NCI-H146 (cell line): ENCODE data around the gene ECD.
"Not testable (repeated sequence)": the region's sequence is repeated elsewhere in the genome, so short reads cannot be mapped to it uniquely, and the experiment has no call there.

ENCODE experiments used
- DNase-seq: peaks from one replicate; lab custom pipeline; 2025; lab: John Stamatoyannopoulos, UW

The ECD gene

DNA sequence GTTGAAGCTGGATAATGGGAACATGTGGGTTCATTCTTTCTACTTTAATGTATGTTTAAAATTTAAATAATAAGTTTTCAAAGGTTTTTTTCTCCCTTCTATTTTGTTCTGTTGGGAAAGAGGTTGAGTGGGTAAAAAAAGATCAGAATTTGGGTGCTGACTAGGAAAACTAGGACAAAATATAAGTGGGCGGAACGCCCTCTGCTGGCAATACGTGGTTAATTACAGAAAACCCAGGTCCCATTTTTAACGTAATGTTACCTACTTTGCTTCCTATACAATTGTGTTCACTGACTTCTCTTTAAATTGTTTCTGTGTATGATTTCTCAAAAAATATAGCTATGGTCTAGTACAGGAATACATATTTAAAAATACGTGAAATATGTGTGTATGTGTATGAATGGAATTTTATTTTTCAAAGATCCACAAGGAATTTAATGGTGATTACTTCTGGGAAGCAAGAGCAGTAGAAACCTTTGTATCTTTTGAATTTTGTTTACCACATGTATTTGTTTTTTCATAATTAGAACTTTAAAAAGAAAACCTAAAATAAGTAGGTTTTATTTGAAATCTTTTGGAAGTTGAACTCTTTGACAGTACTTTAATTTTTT lies 8.7 kb downstream of the ECD start:
- peak; percentile 36 for DNase-seq

DNA sequence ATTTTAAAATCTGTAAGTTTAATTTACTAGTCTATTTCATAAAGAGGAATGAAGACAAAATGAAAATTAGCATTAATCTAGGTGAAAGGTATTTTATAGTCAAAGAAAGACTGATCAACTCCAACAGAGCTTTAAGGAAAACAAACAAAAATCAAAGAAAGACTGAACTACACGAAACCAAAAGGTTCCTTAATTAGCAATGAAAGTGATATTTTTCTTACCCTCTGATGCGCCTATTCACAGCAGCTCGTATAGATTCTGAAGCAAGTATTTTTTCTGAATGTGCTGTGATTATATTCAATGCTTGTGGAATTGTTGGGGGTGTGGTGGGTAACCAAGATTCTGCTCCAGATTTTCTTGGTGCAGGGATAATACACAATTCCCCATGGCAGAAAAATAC lies 11.8 kb downstream of the ECD start:
- DNase-seq, result no peak

DNA sequence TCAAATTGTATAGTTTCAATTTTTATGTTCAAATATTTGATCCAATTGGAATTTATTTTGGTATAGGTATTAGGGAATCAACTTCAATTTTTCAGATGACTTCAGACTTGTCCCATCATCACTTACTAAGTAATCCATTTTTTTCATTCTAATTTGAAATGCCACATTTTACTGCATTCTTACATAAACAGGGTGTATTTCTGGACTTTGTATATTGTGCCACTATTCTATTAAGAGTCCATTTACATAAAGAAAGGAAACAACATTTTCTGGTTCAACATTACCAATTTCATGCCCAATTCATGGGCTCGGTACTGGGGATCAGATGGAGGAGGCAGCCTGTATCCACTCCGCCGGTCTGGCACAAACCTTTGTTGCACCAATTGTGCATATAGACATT lies 15.8 kb downstream of the ECD start:
- no peak for DNase-seq

DNA sequence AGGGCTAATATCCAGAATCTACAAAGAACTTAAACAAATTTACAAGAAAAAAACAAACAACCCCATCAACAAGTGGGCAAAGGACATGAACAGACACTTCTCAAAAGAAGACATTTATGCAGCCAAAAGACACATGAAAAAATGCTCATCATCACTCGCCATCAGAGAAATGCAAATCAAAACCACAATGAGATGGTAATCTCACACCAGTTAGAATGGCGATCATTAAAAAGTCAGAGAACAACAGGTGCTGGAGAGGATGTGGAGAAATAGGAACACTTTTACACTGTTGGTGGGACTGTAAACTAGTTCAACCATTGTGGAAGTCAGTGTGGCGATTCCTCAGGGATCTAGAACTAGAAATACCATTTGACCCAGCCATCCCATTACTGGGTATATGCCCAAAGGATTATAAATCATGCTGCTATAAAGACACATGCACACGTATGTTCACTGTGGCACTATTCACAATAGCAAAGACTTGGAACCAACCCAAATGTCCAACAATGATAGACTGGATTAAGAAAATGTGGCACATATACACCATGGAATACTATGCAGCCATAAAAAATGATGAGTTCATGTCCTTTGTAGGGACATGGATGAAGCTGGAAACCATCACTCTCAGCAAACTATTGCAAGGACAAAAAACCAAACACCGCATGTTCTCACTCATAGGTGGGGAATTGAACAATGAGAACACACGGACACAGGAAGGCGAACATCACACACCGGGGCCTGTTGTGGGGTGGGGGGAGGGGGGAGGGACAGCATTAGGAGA lies 17.0 kb downstream of the ECD start:
- not testable (repeated sequence) for DNase-seq

DNA sequence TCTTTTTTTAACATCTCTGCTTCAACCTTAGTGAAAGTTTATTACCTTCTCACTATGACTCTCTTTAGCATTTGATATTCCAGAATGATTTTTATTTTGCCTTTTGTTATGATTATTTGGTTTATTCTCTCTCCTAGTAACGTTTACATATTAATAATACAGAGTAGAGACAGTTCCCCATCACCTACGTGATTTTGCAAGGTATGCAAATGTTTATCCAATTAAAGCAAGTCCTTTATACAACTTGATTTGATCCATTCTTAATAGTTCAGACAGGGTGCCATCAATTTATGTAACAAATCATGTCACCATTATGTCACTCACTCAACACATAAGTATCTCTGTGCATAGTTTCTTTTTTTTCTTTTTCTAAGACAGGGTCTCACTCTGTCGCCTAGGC lies 26.2 kb downstream of the ECD start:
- DNase-seq, result no peak

DNA sequence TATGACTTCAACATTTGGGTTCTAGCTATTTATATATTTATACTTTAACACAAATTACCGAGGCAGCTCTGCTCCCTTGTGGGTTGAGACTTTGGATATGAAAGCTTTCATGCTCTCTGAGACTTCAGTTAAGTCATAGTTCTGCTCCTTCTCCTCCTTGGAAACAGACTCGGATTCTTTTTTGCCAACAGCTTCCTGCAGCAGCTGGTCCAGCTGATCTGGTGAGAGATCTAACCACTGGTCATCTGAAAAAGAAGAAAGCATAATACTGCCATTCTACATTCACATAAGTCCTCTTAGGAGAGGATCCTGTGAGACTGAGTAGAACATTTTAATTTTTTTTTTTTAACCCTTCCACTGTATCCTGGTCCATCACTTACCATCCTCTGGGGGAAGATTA lies 28.6 kb downstream of the ECD start:
- DNase-seq, result no peak

DNA sequence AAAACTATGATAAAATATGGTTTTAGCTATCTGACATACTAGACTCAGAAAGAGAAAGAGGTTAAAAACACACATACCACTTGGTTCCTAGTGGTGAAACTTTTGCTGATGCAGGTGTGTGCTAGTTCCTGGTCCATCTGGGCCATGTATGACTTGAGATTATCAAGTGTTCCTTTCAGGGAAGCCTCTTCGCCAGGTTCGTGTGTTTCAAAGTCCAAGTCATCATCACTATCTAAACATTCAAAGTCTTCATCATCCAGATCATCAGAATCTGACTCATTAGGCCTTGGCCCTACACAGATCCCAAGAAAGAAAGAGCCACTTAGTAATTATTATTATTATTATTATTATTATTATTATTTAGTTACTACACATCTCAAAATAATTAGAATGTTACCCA lies 31.2 kb downstream of the ECD start:
- no peak for DNase-seq

DNA sequence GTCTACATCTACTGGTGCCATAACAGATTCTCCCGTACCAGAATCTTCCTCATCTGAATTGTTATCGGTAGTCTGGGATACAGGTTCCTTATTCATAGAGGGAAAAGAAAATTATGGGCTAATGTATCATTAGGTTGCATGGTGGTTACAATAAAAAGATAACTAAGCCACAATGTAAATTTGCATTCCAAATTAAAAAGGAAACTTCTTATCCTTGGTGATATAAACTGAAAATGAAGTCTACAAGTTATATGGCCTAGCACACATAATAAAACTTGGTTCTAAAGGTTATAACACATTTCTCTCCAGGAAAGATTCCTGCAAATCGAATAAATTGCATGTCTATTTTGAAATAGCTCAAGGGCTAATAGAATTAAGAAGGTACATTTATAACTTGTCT lies 33.1 kb downstream of the ECD start:
- DNase-seq, result no peak

DNA sequence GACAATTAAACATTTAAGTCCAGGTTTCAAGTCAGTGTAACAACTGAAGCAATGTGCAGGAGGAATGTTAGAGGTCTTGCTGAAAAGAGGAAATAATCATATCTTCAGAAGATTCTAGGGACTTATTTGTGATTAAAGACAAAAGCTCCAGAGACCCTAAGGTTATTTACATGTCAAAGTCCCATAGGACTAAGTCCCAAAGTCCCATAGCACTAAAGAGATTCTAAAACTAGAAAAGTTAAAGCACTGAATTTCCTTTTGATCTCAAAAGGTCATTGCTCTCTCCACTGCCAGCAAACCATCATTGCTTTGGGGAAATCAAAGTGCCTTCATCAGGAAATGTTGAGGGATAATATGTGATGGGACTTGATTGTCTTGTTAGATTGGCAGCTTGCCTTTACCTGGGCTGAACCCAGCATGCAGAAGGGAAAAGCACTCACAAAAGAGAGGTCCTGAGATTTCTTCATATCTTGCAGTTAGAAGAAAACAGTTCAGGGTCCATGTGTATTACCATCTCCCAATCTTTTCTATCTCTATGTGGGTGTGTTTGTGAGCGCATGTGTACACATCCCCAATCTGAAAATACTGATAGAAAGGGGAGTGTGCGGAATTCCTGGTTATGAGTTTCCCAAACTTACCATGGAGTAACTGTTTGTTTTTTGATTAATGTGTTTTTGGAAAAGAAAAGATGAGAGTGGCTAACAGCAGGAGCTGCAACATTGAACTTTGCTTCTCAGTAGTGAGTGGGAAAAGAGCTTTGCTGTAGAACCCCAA lies 35.7 kb downstream of the ECD start:
- DNase-seq, result no peak

DNA sequence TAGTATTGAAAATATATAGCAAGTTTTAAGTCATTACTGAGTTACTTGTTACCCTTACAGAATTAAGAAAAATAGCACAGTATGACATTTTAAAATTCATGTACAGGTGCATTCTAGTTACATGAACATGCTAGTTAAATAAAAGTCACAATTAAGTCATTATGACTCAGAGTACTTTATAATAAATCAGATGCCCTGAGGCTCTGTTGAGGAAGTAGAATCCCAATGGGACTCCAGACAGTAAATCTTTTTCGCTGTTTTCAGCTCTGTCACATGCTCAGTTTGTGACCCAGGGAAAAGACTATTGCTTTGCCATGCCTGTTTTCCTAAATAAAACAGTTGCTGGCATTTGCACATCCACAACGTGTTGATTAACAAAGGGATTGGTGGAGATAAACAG lies 36.5 kb downstream of the ECD start:
- DNase-seq, result peak; percentile 73

DNA sequence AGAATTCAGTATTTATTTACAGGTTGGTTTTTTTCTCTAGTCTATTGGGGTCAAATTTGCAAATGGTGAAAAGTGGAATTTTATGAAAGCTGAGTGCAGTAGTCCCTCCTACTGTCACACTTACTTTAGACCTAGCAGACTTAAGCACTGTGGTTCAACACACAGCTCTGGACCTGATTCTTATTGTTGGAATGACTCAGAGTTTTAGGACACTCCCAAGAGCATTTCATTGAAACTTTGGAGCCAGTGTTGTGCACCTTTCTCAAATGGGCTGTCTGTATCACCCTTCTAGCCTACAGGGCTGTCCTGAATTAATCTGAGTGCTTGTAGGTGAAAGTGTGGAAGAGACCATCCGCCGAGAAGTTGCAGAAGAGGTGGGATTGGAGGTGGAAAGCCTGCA lies 41.5 kb downstream of the ECD start:
- no peak for DNase-seq

DNA sequence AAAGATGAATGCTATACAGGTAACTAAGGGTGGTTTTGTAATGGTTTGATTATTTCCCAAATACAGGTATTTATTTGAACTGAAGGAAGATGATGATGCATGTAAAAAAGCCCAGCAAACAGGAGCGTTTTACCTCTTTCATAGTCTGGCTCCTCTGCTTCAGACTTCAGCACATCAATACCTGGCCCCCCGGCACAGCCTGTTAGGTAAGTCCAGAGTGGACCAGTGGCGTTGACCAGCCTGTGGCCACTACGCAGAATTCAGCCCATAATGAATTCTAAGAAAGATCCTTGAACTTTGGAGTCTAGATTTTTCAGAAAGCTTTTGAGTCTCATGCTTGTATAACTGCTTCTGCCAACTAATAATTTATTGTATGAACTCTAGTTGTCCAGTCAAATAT lies 47.9 kb downstream of the ECD start:
- DNase-seq, result no peak

DNA sequence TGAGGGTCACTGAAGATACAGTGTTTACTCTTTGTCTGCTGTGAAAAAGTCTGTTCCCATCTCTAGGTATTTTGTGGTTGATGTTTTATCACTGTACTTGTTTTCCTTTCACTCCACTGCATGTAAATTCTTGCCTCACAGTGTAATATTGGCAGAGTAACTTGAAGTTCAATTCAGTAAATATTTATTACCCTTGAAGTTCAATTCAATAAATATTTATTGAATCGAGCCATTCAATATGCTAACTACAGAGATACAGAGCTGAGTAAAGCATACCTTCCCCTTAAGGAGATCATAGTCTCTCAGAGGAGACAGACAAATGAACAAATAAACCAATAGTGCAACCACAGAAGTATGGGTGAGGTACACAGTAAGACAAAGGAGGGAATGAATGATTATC lies 48.4 kb downstream of the ECD start:
- no peak for DNase-seq

DNA sequence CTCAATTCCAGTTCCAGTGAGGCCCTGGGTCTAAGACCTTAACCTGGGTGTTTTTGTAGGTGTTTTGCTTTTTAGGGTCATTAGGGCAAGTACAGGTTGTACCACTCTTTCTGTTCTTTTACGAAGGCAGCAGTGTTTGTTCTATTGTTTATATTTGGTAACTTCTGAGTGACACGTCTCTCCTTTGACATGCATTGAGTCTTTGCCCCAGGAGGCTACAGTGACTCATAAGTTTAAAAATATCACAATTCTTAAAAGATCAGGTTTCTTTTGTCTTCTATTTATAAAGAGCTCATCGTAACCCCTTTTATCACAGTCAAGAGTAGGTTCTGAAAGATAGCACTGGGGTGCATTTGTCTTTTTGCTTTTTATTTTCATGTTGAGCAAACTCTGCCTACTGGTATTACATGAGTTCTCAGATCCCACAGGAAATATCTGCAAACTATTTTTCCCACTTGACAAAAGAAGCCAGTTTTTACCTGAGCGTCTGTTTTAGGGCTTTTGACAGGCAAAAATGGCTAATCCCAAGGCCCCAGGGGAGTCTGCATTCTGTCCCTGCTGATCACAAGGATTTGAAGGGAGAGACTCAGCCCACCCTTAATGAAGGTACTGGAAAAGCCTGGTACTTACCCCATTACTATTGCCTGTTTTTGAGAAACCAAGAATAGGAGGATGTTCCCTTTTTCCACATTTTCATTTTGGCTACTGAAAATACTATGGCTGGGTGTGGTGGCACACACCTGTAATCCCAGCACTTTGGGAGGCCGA lies 49.6 kb downstream of the ECD start:
- peak; percentile 21 for DNase-seq

DNA sequence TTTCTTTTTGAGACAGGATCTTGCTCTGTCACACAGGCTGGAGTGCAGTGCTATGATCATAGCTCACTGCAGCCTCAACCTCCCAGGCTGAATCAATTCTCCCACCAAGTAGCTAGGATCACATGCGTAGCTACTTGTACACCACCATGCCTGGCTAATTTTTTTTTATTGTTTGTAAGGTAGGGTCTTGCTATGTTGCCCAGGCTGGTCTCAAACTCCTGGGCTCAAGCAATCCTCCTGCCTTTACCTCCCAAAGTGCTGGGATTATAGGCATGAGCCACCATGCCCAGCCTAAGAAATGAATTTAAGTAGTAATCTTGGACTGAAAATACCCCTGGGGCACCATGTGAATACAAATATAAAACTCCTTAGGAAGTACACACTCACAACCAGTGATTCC lies 51.8 kb downstream of the ECD start:
- DNase-seq, result no peak

DNA sequence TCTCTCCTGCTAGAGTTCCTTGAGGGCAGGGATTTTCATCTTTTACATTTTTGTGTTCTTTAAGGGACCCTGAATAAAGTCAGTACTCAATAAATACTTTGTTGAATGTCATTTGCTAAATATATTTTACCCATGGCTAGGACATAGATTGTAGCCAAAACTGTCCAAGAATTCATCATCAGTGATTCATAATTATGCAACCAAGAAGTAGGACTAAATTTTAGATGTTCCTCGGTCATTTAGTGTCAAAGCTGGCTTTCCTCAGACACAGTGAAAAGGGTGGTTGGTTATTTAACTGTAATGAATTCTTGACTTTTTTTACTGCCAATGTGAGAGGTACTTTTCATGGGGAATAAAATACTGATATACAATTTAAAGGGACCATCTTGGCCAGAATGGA lies 54.3 kb downstream of the ECD start:
- DNase-seq, result no peak

DNA sequence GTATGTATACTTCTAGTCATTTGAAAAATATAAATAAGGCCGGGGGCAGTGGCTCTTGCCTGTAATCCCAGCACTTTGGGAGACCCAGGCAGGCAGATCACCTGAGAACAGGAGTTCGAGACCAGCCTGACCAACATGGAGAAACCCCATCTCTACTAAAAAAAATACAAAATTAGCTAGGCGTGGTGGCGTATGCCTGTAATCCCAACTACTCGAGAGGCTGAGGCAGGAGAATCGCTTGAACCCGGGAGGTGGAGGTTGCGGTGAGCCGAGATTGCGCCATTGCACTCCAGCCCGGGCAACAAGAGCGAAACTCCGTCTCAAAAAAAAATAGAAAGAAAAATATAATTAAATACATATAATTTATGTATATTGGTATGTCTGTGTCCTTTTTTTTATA lies 55.8 kb downstream of the ECD start:
- not testable (repeated sequence) for DNase-seq

DNA sequence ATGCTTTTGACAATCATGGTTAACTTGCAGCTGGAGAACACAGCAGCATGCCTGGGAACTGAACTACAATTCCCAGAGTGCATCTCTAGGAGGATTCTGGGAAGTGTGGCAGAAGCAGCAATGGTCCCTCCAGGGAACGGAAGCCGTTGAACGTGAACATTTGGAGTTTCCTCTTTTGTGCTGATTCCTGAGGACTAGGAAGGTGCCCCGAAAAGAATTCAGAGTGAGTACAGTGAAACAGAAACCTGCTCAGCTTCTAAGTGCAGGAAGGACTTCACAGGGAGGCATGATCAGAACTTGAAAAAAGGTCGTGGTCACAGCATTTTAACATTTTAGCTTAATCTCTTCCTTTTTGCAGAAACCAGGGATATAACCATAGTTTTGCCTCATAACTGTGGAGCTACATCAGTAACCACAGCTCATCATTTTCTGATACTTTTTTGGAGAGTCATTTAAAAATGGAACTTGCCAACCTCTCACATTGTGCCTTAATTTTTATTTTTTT lies 57.4 kb downstream of the ECD start, which contains the start of gene NUDT13:
Gene NUDT13 (plus strand): TSS at position 111 of the 505 bp plus-strand sequence. CDS start 3,911 bp downstream, outside the sequence.
- no peak for DNase-seq

DNA sequence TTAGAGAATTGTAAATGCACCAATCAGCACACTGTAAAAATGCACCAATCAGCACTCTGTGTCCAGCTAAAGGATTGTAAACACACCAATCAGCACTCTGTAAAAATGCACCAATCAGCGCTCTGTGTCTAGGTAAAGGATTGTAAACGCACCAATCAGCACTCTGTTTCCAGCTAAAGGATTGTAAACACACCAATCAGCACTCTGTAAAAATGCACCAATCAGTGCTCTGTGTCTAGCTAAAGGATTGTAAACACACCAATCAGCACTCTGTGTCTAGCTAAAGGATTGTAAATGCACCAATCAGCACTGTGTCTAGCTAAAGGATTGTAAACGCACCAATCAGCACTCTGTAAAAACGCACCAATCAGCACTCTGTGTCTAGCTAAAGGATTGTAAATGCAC lies 58.6 kb downstream of the ECD start:
- not testable (repeated sequence) for DNase-seq

DNA sequence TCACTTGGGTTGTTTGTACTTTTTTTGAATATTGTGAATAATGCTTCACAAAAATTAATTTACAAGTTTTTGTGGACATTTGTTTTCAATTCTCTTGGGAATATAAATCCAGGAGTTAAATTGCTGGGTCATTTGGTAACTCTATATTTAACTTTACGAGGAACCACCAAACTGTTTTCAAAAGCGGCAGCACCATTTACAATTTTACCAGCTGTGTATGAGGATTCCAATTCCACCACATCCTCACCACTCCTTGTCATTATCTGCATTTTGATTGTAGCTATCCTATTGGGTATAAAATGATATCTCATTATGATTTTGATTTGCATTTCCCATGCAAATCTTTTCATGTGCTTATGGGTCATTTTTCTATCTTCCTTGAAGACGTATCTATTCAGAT lies 61.5 kb downstream of the ECD start:
- no peak for DNase-seq

DNA sequence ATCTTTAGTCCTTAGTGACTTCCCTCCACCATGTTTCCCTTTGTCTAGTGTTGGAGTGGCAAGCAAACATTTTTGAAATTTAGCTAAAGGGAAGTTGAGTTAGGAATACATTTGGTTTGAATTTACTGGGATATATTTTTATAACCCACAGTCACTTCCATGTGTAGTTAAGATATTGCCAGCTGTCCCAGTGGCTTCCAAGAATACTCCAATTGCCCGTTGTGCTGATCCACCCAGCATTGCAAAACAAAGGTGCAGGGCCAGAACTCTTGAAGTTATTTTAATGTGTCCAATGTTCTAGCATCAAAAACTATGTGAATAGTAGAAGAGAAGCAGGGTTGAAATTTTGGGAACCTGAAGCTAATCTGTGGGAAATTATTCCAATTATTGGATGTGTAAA lies 68.7 kb downstream of the ECD start:
- DNase-seq, result no peak

DNA sequence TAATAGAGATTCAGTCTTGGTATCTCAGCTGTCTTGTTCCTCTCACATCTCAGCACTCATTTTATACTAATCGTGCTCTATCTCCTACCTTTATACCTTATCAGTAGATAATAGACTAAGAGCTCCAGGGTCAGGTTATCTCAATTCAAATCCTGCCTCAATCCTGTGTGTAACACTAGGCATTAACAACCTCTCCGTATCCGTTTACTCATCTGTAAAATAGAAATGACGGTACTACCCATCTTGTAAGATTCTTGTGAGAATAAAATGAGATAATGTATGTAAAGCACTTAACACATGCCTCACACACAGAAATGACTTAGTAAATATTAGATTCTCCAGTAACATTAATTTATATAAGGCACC lies 70.5 kb downstream of the ECD start:
- peak; percentile 63 for DNase-seq
